ENCODE data around the gene C10orf90.

DNA sequence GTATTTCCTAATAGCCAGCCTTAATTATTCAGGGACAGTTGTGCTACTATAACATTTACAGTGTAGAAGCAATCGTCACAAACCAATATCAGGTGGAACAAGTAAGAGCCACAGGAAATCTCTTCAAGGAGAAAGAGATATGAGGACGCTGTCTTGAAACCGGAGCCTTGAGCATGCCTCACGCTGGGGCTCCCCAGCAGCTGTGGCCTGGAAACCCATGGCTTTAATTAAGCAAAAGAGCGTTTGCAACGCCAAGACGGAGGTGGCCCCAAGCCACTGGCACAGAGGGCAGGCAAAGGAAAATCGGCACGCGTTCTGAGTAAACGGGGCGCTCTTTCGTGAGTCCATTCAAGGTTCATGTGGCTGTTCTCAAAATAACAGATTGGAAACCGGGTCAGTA is 84.4 kb downstream of the C10orf90 start:
- TF ChIP-seq, protein P1, sequence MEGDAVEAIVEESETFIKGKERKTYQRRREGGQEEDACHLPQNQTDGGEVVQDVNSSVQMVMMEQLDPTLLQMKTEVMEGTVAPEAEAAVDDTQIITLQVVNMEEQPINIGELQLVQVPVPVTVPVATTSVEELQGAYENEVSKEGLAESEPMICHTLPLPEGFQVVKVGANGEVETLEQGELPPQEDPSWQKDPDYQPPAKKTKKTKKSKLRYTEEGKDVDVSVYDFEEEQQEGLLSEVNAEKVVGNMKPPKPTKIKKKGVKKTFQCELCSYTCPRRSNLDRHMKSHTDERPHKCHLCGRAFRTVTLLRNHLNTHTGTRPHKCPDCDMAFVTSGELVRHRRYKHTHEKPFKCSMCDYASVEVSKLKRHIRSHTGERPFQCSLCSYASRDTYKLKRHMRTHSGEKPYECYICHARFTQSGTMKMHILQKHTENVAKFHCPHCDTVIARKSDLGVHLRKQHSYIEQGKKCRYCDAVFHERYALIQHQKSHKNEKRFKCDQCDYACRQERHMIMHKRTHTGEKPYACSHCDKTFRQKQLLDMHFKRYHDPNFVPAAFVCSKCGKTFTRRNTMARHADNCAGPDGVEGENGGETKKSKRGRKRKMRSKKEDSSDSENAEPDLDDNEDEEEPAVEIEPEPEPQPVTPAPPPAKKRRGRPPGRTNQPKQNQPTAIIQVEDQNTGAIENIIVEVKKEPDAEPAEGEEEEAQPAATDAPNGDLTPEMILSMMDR (conservative IDR thresholded peaks at IDR 0.05) = no peak
- TF ChIP-seq EZH2 (IDR thresholded peaks at IDR 0.05; ENCODE audit: low read depth) = no peak

Data from PC-9 (cell line).